Endodermal cell (in vitro differentiated cells): ENCODE data around the gene NR5A1. TPM values are rescaled to one million over a fixed set of nuclear protein-coding genes. Genes with fewer than 3 reads are reported as not detected.

Experiments used
- DNase-seq: peaks from one replicate; pipeline ENCODE4 v3.0.0-alpha.2; 2017
- H3K27ac ChIP-seq: 2 replicates; pipeline ENCODE4 v1.5.1; 2013; ENCODE audit warnings: mild to moderate bottlenecking, low read depth, low read length, moderate library complexity
- H3K27me3 ChIP-seq: 2 replicates; pipeline ENCODE4 v1.6.1; 2013; ENCODE audit warnings: mild to moderate bottlenecking, low read length, moderate library complexity; ENCODE audit not compliant: insufficient read depth, control insufficient read depth, poor library complexity, severe bottlenecking
- H3K36me3 ChIP-seq: 2 replicates; pipeline ENCODE4 v1.7.0; 2013; ENCODE audit warnings: mild to moderate bottlenecking, low read length, moderate library complexity; ENCODE audit not compliant: control insufficient read depth, insufficient read depth
- H3K4me1 ChIP-seq: one replicate; pipeline ENCODE4 v1.7.0; 2013; ENCODE audit warnings: low read length; ENCODE audit not compliant: control insufficient read depth, insufficient read depth
- H3K4me3 ChIP-seq: 2 replicates; pipeline ENCODE4 v1.5.1; 2013; ENCODE audit warnings: mild to moderate bottlenecking, low read length, moderate library complexity
- H3K9ac ChIP-seq: 2 replicates; pipeline ENCODE4 v1.6.1; 2013; ENCODE audit warnings: mild to moderate bottlenecking, low read length, moderate library complexity; ENCODE audit not compliant: poor library complexity, severe bottlenecking; ENCODE audit errors: extremely low read depth
- H3K9me3 ChIP-seq: 2 replicates; pipeline ENCODE4 v1.6.1; 2013; ENCODE audit warnings: mild to moderate bottlenecking, low read length, moderate library complexity; ENCODE audit not compliant: control insufficient read depth
- H3K27ac Mint-ChIP-seq: 2 replicates; pipeline ENCODE4 v1.8.0; 2020; ENCODE audit warnings: mixed read lengths
- H3K27me3 Mint-ChIP-seq: 2 replicates; pipeline ENCODE4 v1.8.0; 2021; ENCODE audit warnings: mild to moderate bottlenecking, mixed read lengths; ENCODE audit not compliant: insufficient read depth
- H3K36me3 Mint-ChIP-seq: 2 replicates; pipeline ENCODE4 v1.8.0; 2020; ENCODE audit warnings: low read depth, mixed read lengths
- H3K4me1 Mint-ChIP-seq: 2 replicates; pipeline ENCODE4 v1.8.0; 2020; ENCODE audit warnings: mixed read lengths
- H3K4me3 Mint-ChIP-seq: 2 replicates; pipeline ENCODE4 v1.8.0; 2020; ENCODE audit warnings: mild to moderate bottlenecking, moderate library complexity, mixed read lengths
- H3K9me3 Mint-ChIP-seq: 2 replicates; pipeline ENCODE4 v1.8.0; 2020; ENCODE audit warnings: mild to moderate bottlenecking, mixed read lengths
- WGBS, 2 experiments: methylation state at CpG; one replicate each; pipeline versions ENCODE4 v1.1.5 to v1.1.7; 2013; ENCODE audit warnings: missing lambda C conversion rate in 2 of 2, mixed read lengths in 1 of 2; ENCODE audit not compliant: insufficient coverage in 1 of 2, insufficient read length in 1 of 2; 5-methylcytosine and 5-hydroxymethylcytosine counted together
- total RNA-seq, 2 donors: library from RNA; stranded (reverse); fragmentation: NEBNext Ultra II Directional in 1 of 2; extraction: Animal tissue kit (Norgen Biotek cat#: 25700) in 1 of 2; gene quantifications; 2 replicates in 1 of 2; 3 replicates in 1 of 2; pipeline ENCODE4 v1.2.1, GENCODE V29; 2021
- TF ChIP-seq, protein P1 (sequence below): fragments of 200-600 bp; sonication (generic); conservative IDR thresholded peaks from 2 replicates; pipeline ENCODE4 v1.5.0; 2021; ENCODE audit warnings: antibody characterized with exemption, mild to moderate bottlenecking

Gene NR5A1
- total RNA-seq, 2 donors from 2014 or later: 0.37 TPM; not detected in 1

DNA sequence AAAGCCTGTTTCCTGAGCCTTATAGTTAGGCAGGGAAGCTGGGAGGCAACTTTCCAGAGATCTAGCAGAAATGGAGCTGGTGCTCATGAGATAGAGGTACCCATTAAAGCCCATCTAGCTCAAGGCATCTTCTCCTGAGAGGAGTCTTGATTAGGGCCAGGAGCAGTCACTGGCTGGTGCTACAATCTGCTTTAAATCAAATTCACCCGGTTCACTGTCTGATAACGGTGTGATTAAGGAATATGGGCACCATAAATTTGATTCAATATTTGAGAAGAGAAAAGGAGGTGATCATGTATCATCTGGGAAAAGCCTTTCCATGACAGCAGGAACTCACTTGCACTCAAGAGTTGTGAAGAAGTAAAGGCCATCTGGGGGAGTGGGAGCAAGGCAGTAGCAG, 23.9 kb upstream of the NR5A1 start:
- no peak overlapping the region for H3K27ac Mint-ChIP-seq
- WGBS, 2 experiments: 91 to 100% methylated on average over 2 of the region's 2 CpGs
- H3K4me1 Mint-ChIP-seq: peaks cover 3% of the 10 kb centered on the region
- no peaks in the 10 kb centered on the region for H3K9me3 Mint-ChIP-seq
- DNase-seq: no peak
- TF ChIP-seq, protein P1, sequence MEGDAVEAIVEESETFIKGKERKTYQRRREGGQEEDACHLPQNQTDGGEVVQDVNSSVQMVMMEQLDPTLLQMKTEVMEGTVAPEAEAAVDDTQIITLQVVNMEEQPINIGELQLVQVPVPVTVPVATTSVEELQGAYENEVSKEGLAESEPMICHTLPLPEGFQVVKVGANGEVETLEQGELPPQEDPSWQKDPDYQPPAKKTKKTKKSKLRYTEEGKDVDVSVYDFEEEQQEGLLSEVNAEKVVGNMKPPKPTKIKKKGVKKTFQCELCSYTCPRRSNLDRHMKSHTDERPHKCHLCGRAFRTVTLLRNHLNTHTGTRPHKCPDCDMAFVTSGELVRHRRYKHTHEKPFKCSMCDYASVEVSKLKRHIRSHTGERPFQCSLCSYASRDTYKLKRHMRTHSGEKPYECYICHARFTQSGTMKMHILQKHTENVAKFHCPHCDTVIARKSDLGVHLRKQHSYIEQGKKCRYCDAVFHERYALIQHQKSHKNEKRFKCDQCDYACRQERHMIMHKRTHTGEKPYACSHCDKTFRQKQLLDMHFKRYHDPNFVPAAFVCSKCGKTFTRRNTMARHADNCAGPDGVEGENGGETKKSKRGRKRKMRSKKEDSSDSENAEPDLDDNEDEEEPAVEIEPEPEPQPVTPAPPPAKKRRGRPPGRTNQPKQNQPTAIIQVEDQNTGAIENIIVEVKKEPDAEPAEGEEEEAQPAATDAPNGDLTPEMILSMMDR: no peak
- H3K27me3 ChIP-seq: no peaks in the 10 kb centered on the region
- peaks cover 52% of the 10 kb centered on the region for H3K36me3 Mint-ChIP-seq
- H3K9me3 ChIP-seq: no peaks in the 10 kb centered on the region
- H3K4me3 ChIP-seq: no peak overlapping the region
- H3K4me3 Mint-ChIP-seq: no peak overlapping the region
- no peak overlapping the region for H3K9ac ChIP-seq
- H3K4me1 ChIP-seq: no peaks in the 10 kb centered on the region
- no peaks in the 10 kb centered on the region for H3K27me3 Mint-ChIP-seq
- no peak overlapping the region for H3K27ac ChIP-seq
- peaks cover 75% of the 10 kb centered on the region for H3K36me3 ChIP-seq

DNA sequence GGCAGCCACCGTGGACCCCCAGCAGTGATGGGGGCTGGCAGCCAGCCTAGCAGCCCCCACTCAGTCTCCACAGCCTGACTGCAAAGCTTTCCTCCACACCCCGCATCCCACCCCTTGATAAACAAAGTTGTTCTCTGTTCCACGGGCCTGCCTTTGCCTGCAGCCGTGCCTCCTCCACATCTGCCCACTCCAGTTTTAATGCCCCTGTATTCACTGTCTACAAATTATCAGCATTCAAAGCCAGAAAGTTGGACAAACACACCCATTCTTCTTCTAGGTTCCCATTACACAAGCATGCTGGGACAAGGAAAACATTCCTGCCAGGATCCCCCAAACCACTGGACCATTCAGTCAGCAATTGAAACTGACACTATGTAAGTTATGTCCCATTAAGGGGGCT, 23.0 kb upstream of the NR5A1 start:
- H3K9me3 Mint-ChIP-seq: no peaks in the 10 kb centered on the region
- Histone ChIP-seq H3K4me3 (no peak overlapping the region), H3K9ac (no peak overlapping the region), H3K27me3 (no peaks in the 10 kb centered on the region), H3K9me3 (no peaks in the 10 kb centered on the region), H3K4me1 (no peaks in the 10 kb centered on the region), H3K36me3 (peaks cover 72% of the 10 kb centered on the region), H3K27ac (no peak overlapping the region)
- H3K36me3 Mint-ChIP-seq: peaks cover 51% of the 10 kb centered on the region
- H3K4me3 Mint-ChIP-seq: no peak overlapping the region
- WGBS, 2 experiments: 94 to 97% methylated on average over 3 to 4 of the region's 4 CpGs
- TF ChIP-seq, protein P1: no peak
- no peaks in the 10 kb centered on the region for H3K4me1 Mint-ChIP-seq
- no peaks in the 10 kb centered on the region for H3K27me3 Mint-ChIP-seq
- no peak for DNase-seq
- H3K27ac Mint-ChIP-seq: no peak overlapping the region

DNA sequence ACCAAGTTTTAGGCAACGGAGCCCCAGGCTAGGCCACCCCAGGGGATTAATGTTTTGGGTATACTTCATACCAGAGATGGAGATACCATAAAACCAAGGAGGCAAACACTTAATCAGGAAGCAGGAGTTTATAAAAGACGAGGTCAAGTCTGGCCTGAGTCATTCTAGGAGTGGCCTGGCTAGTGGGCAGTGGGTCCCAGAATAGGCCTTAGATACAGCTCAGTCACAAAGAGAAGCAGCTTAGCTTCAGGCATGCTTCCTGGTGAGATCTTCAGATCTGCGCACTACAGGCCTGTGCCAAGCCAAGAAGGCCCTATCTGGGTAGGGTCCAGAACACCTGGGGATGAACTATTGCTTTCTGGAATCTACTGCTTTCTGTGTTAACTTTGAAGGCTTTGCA, 20.6 kb upstream of the NR5A1 start:
- no peak for DNase-seq
- WGBS, 2 experiments: 91 to 94% methylated on average over 3 of the region's 3 CpGs
- H3K4me1 Mint-ChIP-seq: no peaks in the 10 kb centered on the region
- Histone ChIP-seq H3K27ac (no peak overlapping the region), H3K4me1 (no peaks in the 10 kb centered on the region), H3K36me3 (peaks cover 65% of the 10 kb centered on the region), H3K9ac (no peak overlapping the region), H3K9me3 (no peaks in the 10 kb centered on the region), H3K27me3 (no peaks in the 10 kb centered on the region), H3K4me3 (no peak overlapping the region)
- H3K4me3 Mint-ChIP-seq: no peak overlapping the region
- TF ChIP-seq, protein P1: no peak
- no peaks in the 10 kb centered on the region for H3K9me3 Mint-ChIP-seq
- peaks cover 47% of the 10 kb centered on the region for H3K36me3 Mint-ChIP-seq
- no peak overlapping the region for H3K27ac Mint-ChIP-seq
- H3K27me3 Mint-ChIP-seq: no peaks in the 10 kb centered on the region
